Breast epithelium (tissue), 4 donors: ENCODE results near the gene ADGRA1. TPM values are rescaled to one million over a fixed set of nuclear protein-coding genes. Genes with fewer than 3 reads are reported as not detected.

ENCODE experiments used
- DNase-seq, 2 donors: peaks; one replicate each; pipeline ENCODE4 v3.0.0-alpha.2; 2019; ENCODE audit warnings: low spot score in 2 of 2
- H3K27ac ChIP-seq, 2 donors: fragments of 200-600 bp; sonication (generic) in 1 of 2; one replicate each; pipeline ENCODE4 v1.5.1; 2016 to 2019; ENCODE audit warnings: mild to moderate bottlenecking in 1 of 2
- H3K27me3 ChIP-seq, 2 donors: fragments of 200-600 bp; sonication (generic) in 1 of 2; one replicate each; pipeline versions ENCODE4 v1.5.1 to v1.6.0; 2017 to 2019; ENCODE audit warnings: control low read depth in 1 of 2, mild to moderate bottlenecking in 1 of 2
- H3K36me3 ChIP-seq: fragments of 200-600 bp; one replicate; pipeline ENCODE4 v1.5.1; 2019
- H3K4me1 ChIP-seq, 2 donors: fragments of 200-600 bp; sonication (generic); one replicate each; pipeline ENCODE4 v1.5.1; 2016 to 2019; ENCODE audit warnings: control low read depth in 1 of 2
- H3K4me3 ChIP-seq, 3 donors: fragments of 200-600 bp; sonication (generic); 1 replicate in 2 of 3; 2 replicates in 1 of 3; pipeline ENCODE4 v1.5.1; 2016 to 2019; ENCODE audit warnings: mild to moderate bottlenecking in 3 of 3, moderate library complexity in 2 of 3
- H3K9me3 ChIP-seq, 2 donors: fragments of 200-600 bp; sonication (generic) in 1 of 2; one replicate each; pipeline ENCODE4 v1.5.1; 2016 to 2019; ENCODE audit warnings: control low read depth in 1 of 2
- POLR2A ChIP-seq: fragments of 450-650 bp; IDR thresholded peaks from one replicate; pipeline ENCODE4 v1.6.1; 2016; ENCODE audit warnings: antibody characterized with exemption, mild to moderate bottlenecking, moderate library complexity
- POLR2AphosphoS5 ChIP-seq, 3 donors: sonication (generic); formaldehyde crosslinking; IDR thresholded peaks; one replicate each; pipeline ENCODE4 v1.6.1; 2017; ENCODE audit warnings: antibody characterized with exemption in 3 of 3
- intact Hi-C: fragments of 100-400 bp; cut with DNase I; formaldehyde crosslinking; loops from one replicate; pipeline ENCODE4 v1.15.1; 2023; ENCODE audit warnings: low total_unique reads
- total RNA-seq, 3 donors: library from RNA; depleted of rRNA; stranded (reverse); fragments of >200 nt; gene quantifications; one replicate each; pipeline ENCODE4 v1.1.0, GENCODE V29; 2016
- TF ChIP-seq, protein P1 (sequence below), 3 donors: fragments of 450-650 bp; IDR thresholded peaks; one replicate each; pipeline ENCODE4 v1.5.1; 2016 to 2017; ENCODE audit warnings: antibody characterized with exemption in 3 of 3, mild to moderate bottlenecking in 3 of 3, moderate library complexity in 3 of 3

Gene ADGRA1
- total RNA-seq, 3 donors from 2014 or later = 0.33 TPM; not detected in 2

DNA sequence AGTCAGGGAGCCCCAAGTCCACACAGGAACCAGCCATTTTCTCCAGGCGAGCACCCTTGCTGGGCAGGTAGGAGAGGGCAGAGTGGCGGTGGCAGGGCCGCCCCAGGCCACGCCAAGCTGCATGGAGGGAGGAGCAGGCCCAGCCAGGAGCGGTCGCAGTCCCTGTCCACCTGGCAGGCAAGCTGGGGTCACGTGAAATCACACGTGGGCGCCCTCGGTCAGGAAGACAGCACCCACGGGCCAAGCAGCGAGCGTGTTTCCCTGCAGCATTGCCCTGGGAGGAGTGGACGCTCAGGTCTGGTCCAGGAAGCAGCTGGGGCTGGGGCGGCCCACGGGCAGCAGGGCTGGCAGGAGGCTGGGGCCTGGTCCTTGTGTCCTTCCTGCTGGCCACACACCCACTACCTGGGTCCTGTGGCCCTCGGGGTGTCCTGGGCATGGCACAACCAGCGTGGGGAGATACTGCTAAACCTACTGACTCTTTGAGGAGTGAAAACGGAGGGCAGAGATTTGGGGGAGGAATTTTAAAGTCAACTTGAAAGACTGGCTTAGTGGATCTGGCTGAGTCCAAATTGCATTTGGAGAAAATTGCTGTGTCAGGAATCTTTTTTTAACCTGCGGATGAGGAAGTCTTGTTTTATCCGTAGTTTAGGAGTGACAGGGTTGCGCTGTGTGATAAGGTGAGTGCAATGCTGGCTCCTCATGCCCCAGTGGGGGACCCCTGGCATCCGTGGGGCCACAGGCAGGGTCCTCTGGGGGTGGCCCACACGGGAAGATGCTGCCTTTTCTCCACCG is 12.2 kb upstream of the ADGRA1 start:
- intact Hi-C loops = no loop called here
- peaks cover 0 to 66% of the 10 kb centered on the region in 2 donors for H3K27me3 ChIP-seq

DNA sequence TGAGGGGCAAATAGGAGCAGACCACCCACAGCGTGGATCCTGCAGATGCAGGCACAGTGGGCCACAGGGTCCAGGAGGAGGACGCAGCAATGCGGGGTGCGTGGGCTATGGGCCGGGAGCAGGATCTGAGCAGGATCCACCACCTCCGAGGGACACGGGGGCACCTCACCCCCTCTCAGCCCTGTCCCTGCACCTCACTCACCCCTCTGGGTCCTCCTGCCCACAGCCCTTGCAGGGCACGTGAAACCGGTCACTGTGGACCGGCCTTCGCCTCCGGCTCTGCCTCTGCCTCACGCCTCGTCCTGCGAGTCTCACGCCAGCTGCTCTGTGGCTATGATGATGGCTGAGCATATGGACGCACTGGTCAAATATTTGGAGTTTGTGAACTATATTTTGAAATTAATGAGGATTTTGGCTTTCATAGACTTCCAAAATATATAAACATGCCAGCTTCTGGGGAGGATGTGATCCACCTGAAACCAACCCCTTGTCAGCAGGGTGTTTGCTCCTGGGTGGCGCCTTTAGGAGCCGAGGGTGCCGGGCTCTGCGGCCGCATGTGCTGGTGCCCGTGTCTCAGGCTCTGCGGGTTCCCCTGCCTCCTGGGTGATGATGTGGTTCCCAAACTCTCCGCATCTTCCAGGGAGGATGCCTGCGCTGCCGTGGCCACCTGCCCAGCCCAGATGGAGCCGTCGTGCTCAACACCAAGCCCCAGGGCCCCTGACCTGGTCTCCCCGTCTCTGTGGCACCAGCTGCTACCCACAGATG is 11.3 kb upstream of the ADGRA1 start:
- Histone ChIP-seq H3K27ac (no peak overlapping the region), H3K36me3 (no peaks in the 10 kb centered on the region), H3K27me3 (peaks cover 0 to 63% of the 10 kb centered on the region in 2 donors), H3K4me3 (no peak overlapping the region), H3K9me3 (no peaks in the 10 kb centered on the region), H3K4me1 (no peaks in the 10 kb centered on the region)
- TF ChIP-seq POLR2A (no peak), POLR2AphosphoS5 (IDR thresholded peaks at IDR 0.05) (no peak)
- TF ChIP-seq, protein P1, sequence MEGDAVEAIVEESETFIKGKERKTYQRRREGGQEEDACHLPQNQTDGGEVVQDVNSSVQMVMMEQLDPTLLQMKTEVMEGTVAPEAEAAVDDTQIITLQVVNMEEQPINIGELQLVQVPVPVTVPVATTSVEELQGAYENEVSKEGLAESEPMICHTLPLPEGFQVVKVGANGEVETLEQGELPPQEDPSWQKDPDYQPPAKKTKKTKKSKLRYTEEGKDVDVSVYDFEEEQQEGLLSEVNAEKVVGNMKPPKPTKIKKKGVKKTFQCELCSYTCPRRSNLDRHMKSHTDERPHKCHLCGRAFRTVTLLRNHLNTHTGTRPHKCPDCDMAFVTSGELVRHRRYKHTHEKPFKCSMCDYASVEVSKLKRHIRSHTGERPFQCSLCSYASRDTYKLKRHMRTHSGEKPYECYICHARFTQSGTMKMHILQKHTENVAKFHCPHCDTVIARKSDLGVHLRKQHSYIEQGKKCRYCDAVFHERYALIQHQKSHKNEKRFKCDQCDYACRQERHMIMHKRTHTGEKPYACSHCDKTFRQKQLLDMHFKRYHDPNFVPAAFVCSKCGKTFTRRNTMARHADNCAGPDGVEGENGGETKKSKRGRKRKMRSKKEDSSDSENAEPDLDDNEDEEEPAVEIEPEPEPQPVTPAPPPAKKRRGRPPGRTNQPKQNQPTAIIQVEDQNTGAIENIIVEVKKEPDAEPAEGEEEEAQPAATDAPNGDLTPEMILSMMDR (IDR thresholded peaks at IDR 0.05) = no peak
- DNase-seq = no peak
- intact Hi-C loops = no loop called here

More for the DNA sequence above, 12.2 kb upstream of the ADGRA1 start:
- TF ChIP-seq, protein P1 (IDR thresholded peaks at IDR 0.05) = no peak
- no peak for TF ChIP-seq POLR2A
- TF ChIP-seq POLR2AphosphoS5 (IDR thresholded peaks at IDR 0.05) = no peak
- no peaks in the 10 kb centered on the region for H3K4me1 ChIP-seq
- no peak overlapping the region for H3K4me3 ChIP-seq
- H3K36me3 ChIP-seq = no peaks in the 10 kb centered on the region
- no peak for DNase-seq
- no peak overlapping the region for H3K27ac ChIP-seq
- no peaks in the 10 kb centered on the region for H3K9me3 ChIP-seq

DNA sequence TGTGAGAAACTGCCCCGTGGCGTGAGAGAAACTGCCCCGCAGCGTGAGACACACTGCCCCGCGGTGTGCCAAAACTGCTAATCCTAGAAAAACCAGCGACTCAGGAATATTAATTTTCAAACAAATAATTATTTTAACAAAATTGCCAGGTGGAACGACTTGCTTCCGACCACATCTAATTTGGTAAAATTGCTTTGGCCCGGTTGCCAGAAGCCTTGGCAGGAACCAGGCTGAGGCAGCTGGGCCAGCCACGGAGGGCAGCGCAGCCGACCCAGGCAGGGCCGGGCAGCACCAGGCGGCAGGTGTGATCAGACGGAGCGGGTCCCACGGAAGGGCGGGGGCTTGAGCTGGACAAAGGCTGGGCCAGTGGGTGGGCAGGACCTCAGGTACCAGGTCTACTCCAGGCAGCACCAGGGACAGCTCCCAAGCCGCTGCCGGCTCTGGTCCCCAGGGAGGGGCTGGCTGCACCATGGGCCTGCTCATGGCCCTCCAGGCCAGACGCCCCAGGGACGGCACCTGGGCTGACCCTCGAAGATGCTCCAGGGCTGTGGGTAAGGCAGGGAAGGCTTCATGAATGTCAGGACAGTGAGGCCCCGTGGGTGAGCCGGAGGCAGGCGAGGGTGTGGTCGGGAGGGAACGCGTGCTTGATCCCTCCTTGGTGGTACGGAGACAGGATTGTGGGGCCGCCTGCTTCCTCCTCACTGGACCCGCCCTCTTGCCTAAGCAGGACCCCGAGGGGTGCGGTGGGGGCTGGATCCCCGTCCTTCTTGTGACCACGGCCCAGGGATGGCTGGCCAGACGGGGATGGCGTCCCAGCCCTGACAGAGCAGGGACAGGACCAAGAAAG is 7.7 kb upstream of the ADGRA1 start:
- Histone ChIP-seq H3K4me3 (no peak overlapping the region), H3K4me1 (no peaks in the 10 kb centered on the region), H3K36me3 (no peaks in the 10 kb centered on the region), H3K27me3 (peaks cover 0 to 69% of the 10 kb centered on the region in 2 donors), H3K9me3 (no peaks in the 10 kb centered on the region), H3K27ac (no peak overlapping the region)
- DNase-seq = no peak
- TF ChIP-seq POLR2A (no peak), POLR2AphosphoS5 (IDR thresholded peaks at IDR 0.05) (no peak)
- TF ChIP-seq, protein P1 (IDR thresholded peaks at IDR 0.05) = no peak
- intact Hi-C loops = no loop called here

DNA sequence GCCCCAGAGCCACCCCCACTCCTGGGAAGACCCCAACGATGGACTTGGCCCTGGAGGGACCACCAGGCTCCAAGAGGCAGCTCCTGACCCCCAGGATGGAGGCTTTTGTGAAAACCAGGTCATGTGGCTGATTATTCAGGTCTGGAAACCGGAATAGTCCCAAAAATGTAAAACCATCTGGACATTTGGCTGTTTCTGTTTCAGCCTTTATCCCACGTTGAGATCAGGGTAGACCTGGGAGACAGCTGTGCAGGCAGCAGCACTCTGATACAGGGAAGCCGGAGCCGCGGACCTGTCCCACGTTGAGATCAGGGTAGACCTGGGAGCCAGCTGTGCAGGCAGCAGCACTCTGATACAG is 7.1 kb upstream of the ADGRA1 start:
- H3K9me3 ChIP-seq = no peaks in the 10 kb centered on the region
- H3K36me3 ChIP-seq = no peaks in the 10 kb centered on the region
- TF ChIP-seq POLR2A (no peak), POLR2AphosphoS5 (IDR thresholded peaks at IDR 0.05) (no peak)
- TF ChIP-seq, protein P1 (IDR thresholded peaks at IDR 0.05) = no peak
- intact Hi-C loops = no loop called here
- H3K4me1 ChIP-seq = no peaks in the 10 kb centered on the region
- H3K27me3 ChIP-seq = peaks cover 0 to 69% of the 10 kb centered on the region in 2 donors
- no peak for DNase-seq
- H3K27ac ChIP-seq = no peak overlapping the region
- no peak overlapping the region for H3K4me3 ChIP-seq
